ENCODE measurements around the gene GJA4.

GRCh38 chr1:34781844-34782391 lies 10.9 kb upstream of the GJA4 start:
- TF ChIP-seq REST (IDR thresholded peaks at IDR 0.05; ENCODE audit: low read depth): no peak
- peak in 2 of 3 experiments; percentile 21 to 40; a peak in 3 of 6 replicates for TF ChIP-seq CTCF (IDR thresholded peaks at IDR 0.05 in 2 of 3, conservative IDR thresholded peaks at IDR 0.05 in 1 of 3; ENCODE audit: borderline replicate concordance in 1 of 3, insufficient read depth in 1 of 3, low read depth in 2 of 3, low read length in 2 of 3)
